M059J (cell line): ENCODE measurements around the gene IGFBP1. TPM values are rescaled to one million over a fixed set of nuclear protein-coding genes. Genes with fewer than 3 reads are reported as not detected.

Source experiments
- DNase-seq: peaks from one replicate; pipeline ENCODE4 v3.0.0-alpha.2; 2012; ENCODE audit warnings: low read depth
- total RNA-seq: library from RNA; depleted of rRNA; stranded (reverse); fragments of >200 nt; shearing (Covaris generic); gene quantifications from 2 replicates; pipeline ENCODE4 v1.2.3, GENCODE V29; 2014

IGFBP1 gene
- total RNA-seq, 1 experiment from 2014 or later: 0.07 TPM

- no peak for DNase-seq
Observed at GRCh38 chr7:45880433-45880860, 7.8 kb upstream of the IGFBP1 start.

- no peak for DNase-seq
Observed at GRCh38 chr7:45881280-45881758, 7.0 kb upstream of the IGFBP1 start.

GRCh38 chr7:45881759-45882464, 6.4 kb upstream of the IGFBP1 start:
- peak; percentile 25 for DNase-seq

- no peak for DNase-seq
Observed at GRCh38 chr7:45882465-45882810, 5.8 kb upstream of the IGFBP1 start.

- DNase-seq: no peak
Observed at GRCh38 chr7:45884136-45884535, 4.2 kb upstream of the IGFBP1 start.

GRCh38 chr7:45885264-45885882, 2.9 kb upstream of the IGFBP1 start:
- DNase-seq: peak; percentile 34

- DNase-seq: no peak
Observed at GRCh38 chr7:45886931-45887667, 1.2 kb upstream of the IGFBP1 start.

- no peak for DNase-seq
Observed at GRCh38 chr7:45888993-45889366, 692 bp downstream of the IGFBP1 start.

GRCh38 chr7:45889367-45890067, 1.2 kb downstream of the IGFBP1 start:
- no peak for DNase-seq

- no peak for DNase-seq
Observed at GRCh38 chr7:45890125-45890901, 2.0 kb downstream of the IGFBP1 start.

- DNase-seq: peak; percentile 61
Observed at GRCh38 chr7:45890902-45891461, 2.7 kb downstream of the IGFBP1 start.

GRCh38 chr7:45891462-45892402, 3.4 kb downstream of the IGFBP1 start:
- DNase-seq: no peak

- DNase-seq: no peak
Observed at GRCh38 chr7:45892407-45893035, 4.2 kb downstream of the IGFBP1 start.

- no peak for DNase-seq
Observed at GRCh38 chr7:45893374-45893995, 5.2 kb downstream of the IGFBP1 start.

- DNase-seq: no peak
Observed at GRCh38 chr7:45893996-45894664, 5.8 kb downstream of the IGFBP1 start.

- DNase-seq: no peak
Observed at GRCh38 chr7:45894665-45895062, 6.4 kb downstream of the IGFBP1 start.

GRCh38 chr7:45897042-45897690, 8.9 kb downstream of the IGFBP1 start:
- DNase-seq: peak; percentile 89

- no peak for DNase-seq
Observed at GRCh38 chr7:45898222-45898621, 9.9 kb downstream of the IGFBP1 start.
